ENCODE measurements around the gene PILRB. TPM values are rescaled to one million over a fixed set of nuclear protein-coding genes. Genes with fewer than 3 reads are reported as not detected.
"Not testable (repeated sequence)": the region's sequence is repeated elsewhere in the genome, so short reads cannot be mapped to it uniquely, and the experiment has no call there.

Gene PILRB
- total RNA-seq, 1 experiment from 2014 or later = 56.2 TPM

DNA sequence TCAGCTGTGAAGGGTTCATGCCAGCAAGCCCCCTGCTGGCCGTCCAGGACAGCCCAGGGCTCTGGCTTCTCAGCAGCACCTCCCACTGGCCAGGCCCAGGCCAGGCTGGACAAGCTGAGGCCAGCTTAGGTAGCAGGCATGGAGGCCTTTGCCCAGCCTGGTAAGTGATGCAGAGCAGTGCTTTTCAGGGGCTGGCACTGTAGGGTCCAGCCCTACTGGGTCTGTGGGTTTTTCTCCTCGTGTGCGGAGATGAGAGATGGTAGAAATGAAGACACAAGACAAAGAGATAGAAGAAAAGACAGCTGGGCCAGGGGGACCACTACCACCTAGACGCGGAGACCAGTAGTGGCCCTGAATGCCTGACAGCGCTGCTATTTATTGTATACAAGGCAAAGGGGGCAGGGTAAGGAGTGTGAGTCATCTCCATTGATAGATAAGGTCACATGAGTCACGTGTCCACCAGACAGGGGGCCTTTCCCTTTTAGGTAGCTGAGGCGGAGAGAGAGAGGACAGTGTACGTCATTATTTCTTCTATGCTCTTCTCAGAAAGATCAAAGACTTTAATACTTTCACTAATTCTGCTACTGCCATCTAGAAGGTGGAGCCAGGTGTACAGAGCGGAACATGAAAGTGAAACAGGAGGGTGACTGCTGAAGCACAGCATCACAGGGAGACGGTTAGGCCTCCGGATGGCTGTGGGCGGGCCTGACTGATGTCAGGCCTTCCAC is 13.2 kb upstream of the PILRB start:
- not testable (repeated sequence) for H3K9me3 Mint-ChIP-seq (ENCODE audit: unreplicated experiment); H3K27me3 Mint-ChIP-seq (ENCODE audit: insufficient read depth, unreplicated experiment); BruUV-seq (replicated peaks); DNase-seq (ENCODE audit: unreplicated experiment); H3K4me3 Mint-ChIP-seq (ENCODE audit: unreplicated experiment)
- Mint-ChIP-seq H3K36me3 (ENCODE audit: insufficient read depth, unreplicated experiment) (peaks cover 96% of the 10 kb centered on the region), H3K27ac (ENCODE audit: low read depth, unreplicated experiment) (peak overlapping the region; percentile 54), H3K4me1 (ENCODE audit: insufficient read depth, unreplicated experiment) (peaks cover 21% of the 10 kb centered on the region)
- CTCF ChIA-PET = interaction anchor here (0.6 to 1.2 kb wide), 3 partner anchors 9 to 194 kb away, joined by 4 to 6 read pairs (median 4); no protein-coding TSS in a partner anchor
- intact Hi-C loops (cut with micrococcal nuclease) = loop anchor here (10.0 kb wide), 1 partner anchor 210 kb away; no protein-coding TSS in a partner anchor
- POLR2A ChIA-PET = interaction anchor here (0.7 kb wide), 1 partner anchor 9 kb away, joined by 3 read pairs; no protein-coding TSS in a partner anchor
- TF ChIP-seq, protein P1, sequence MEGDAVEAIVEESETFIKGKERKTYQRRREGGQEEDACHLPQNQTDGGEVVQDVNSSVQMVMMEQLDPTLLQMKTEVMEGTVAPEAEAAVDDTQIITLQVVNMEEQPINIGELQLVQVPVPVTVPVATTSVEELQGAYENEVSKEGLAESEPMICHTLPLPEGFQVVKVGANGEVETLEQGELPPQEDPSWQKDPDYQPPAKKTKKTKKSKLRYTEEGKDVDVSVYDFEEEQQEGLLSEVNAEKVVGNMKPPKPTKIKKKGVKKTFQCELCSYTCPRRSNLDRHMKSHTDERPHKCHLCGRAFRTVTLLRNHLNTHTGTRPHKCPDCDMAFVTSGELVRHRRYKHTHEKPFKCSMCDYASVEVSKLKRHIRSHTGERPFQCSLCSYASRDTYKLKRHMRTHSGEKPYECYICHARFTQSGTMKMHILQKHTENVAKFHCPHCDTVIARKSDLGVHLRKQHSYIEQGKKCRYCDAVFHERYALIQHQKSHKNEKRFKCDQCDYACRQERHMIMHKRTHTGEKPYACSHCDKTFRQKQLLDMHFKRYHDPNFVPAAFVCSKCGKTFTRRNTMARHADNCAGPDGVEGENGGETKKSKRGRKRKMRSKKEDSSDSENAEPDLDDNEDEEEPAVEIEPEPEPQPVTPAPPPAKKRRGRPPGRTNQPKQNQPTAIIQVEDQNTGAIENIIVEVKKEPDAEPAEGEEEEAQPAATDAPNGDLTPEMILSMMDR (IDR thresholded peaks at IDR 0.05; ENCODE audit: unreplicated experiment) = peak; percentile 36

DNA sequence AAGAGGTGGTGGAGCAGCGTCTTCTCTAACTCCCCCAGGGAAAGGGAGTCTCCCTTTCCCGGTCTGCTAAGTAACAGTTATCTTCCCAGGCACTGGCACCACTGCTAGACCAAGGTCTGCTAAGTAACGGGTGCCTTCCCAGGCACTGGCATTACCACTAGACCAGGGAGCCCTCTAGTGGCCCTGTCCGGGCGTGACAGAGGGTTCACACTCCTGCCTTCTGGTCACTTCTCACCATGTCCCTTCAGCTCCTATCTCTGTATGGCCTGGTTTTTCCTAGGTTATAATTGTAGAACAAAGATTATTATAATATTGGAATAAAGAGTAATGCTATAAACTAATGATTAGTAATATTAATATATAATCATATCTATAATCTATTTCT is 12.6 kb upstream of the PILRB start:
- H3K27ac Mint-ChIP-seq (ENCODE audit: low read depth, unreplicated experiment); H3K27me3 Mint-ChIP-seq (ENCODE audit: insufficient read depth, unreplicated experiment); BruUV-seq (replicated peaks); H3K4me3 Mint-ChIP-seq (ENCODE audit: unreplicated experiment); POLR2A ChIA-PET; H3K9me3 Mint-ChIP-seq (ENCODE audit: unreplicated experiment): not testable (repeated sequence)
- DNase-seq (ENCODE audit: unreplicated experiment) = peak; percentile 62
- H3K36me3 Mint-ChIP-seq (ENCODE audit: insufficient read depth, unreplicated experiment) = peaks cover 96% of the 10 kb centered on the region
- CTCF ChIA-PET = interaction anchor here (0.6 to 1.2 kb wide), 3 partner anchors 9 to 215 kb away, joined by 3 to 7 read pairs (median 6); no protein-coding TSS in a partner anchor
- intact Hi-C loops (cut with micrococcal nuclease) = loop anchor here (10.0 kb wide), 1 partner anchor 210 kb away; no protein-coding TSS in a partner anchor
- TF ChIP-seq, protein P1 (IDR thresholded peaks at IDR 0.05; ENCODE audit: unreplicated experiment) = peak; percentile 52
- H3K4me1 Mint-ChIP-seq (ENCODE audit: insufficient read depth, unreplicated experiment) = peaks cover 21% of the 10 kb centered on the region

GRCh38 chr7:100346921-100347320 is 11.0 kb upstream of the PILRB start:
- DNase-seq (ENCODE audit: unreplicated experiment) = no peak
- peaks cover 10% of the 10 kb centered on the region for H3K4me1 Mint-ChIP-seq (ENCODE audit: insufficient read depth, unreplicated experiment)
- intact Hi-C loops (cut with micrococcal nuclease) = loop anchor here (10.0 kb wide), 1 partner anchor 212 kb away; no protein-coding TSS in a partner anchor
- H3K9me3 Mint-ChIP-seq (ENCODE audit: unreplicated experiment) = no peaks in the 10 kb centered on the region
- POLR2A ChIA-PET = no interaction called here
- H3K36me3 Mint-ChIP-seq (ENCODE audit: insufficient read depth, unreplicated experiment) = peaks cover 95% of the 10 kb centered on the region
- H3K27ac Mint-ChIP-seq (ENCODE audit: low read depth, unreplicated experiment) = peak overlapping the region; percentile 7
- no TSS peak for BruUV-seq (replicated peaks)
- no peak overlapping the region for H3K4me3 Mint-ChIP-seq (ENCODE audit: unreplicated experiment)
- no peaks in the 10 kb centered on the region for H3K27me3 Mint-ChIP-seq (ENCODE audit: insufficient read depth, unreplicated experiment)
- TF ChIP-seq, protein P1 (IDR thresholded peaks at IDR 0.05; ENCODE audit: unreplicated experiment) = no peak
- CTCF ChIA-PET = interaction anchor here (0.8 to 1.2 kb wide), 4 partner anchors 75 to 216 kb away, joined by 3 read pairs; no protein-coding TSS in a partner anchor

DNA sequence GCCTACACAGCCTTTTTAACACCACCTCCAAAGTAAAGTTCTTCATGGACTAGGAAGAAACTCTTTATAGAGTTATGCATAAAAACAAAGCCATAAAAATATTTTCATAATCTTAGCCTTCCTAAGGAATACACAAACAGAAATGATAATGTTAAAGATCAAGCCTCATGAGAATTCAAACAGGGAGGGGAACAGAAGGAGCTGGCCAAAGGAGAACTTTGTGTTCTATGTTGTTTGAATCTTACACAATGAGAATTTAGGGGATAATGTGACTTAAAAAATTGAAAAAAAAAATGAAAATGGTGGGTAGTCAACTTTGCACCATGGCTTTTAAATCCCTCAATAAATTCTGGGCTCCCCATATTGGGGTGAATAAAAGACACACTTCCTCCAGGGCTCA is 9.1 kb upstream of the PILRB start:
- Mint-ChIP-seq H3K36me3 (ENCODE audit: insufficient read depth, unreplicated experiment) (peaks cover 87% of the 10 kb centered on the region), H3K27ac (ENCODE audit: low read depth, unreplicated experiment) (no peak overlapping the region), H3K4me3 (ENCODE audit: unreplicated experiment) (no peak overlapping the region), H3K4me1 (ENCODE audit: insufficient read depth, unreplicated experiment) (peaks cover 7% of the 10 kb centered on the region), H3K9me3 (ENCODE audit: unreplicated experiment) (no peaks in the 10 kb centered on the region), H3K27me3 (ENCODE audit: insufficient read depth, unreplicated experiment) (no peaks in the 10 kb centered on the region)
- ChIA-PET POLR2A (interaction anchor here (0.6 to 1.2 kb wide), 3 partner anchors 12 to 307 kb away, joined by 3 to 4 read pairs (median 3); no protein-coding TSS in a partner anchor), CTCF (interaction anchor here (0.6 kb wide), 1 partner anchor 77 kb away, joined by 3 read pairs; no protein-coding TSS in a partner anchor)
- TF ChIP-seq, protein P1 (IDR thresholded peaks at IDR 0.05; ENCODE audit: unreplicated experiment) = no peak
- no TSS peak for BruUV-seq (replicated peaks)
- intact Hi-C loops (cut with micrococcal nuclease) = loop anchor here (10.0 kb wide), 1 partner anchor 214 kb away; no protein-coding TSS in a partner anchor
- no peak for DNase-seq (ENCODE audit: unreplicated experiment)
